Activated CD8-positive, alpha-beta T cell treated with anti-CD3 and anti-CD28 coated beads, Interleukin-2, amount 10 ng/mL, durations not matched to agents 7 days and 5 days (primary cell): Measurements from ENCODE around the gene RGPD6. TPM values are rescaled to one million over a fixed set of nuclear protein-coding genes. Genes with fewer than 3 reads are reported as not detected.
"Not testable (repeated sequence)": the region's sequence is repeated elsewhere in the genome, so short reads cannot be mapped to it uniquely, and the experiment has no call there.

Experiments used
- ATAC-seq: fragments of 150-1000 bp; cut with Tn5 transposase; one replicate; pipeline ENCODE4 v1.10.0; 2021; ENCODE audit warnings: moderate library complexity
- CTCF ChIA-PET: fragments of 350-600 bp; sonication (Branson Sonifier 250); formaldehyde crosslinking; loops from one replicate; lab custom pipeline; 2021; ENCODE audit warnings: antibody characterized with exemption; lab: Charles Lee
- POLR2A ChIA-PET: fragments of 350-600 bp; sonication (Branson Sonifier 250); formaldehyde crosslinking; loops from one replicate; lab custom pipeline; 2021; ENCODE audit warnings: antibody characterized with exemption; lab: Charles Lee
- DNase-seq: peaks from one replicate; pipeline ENCODE4 v3.0.0-alpha.2; 2020
- H3K27ac Mint-ChIP-seq: one replicate; pipeline ENCODE4 v1.8.0; 2021; ENCODE audit warnings: mild to moderate bottlenecking, mixed read lengths
- H3K27me3 Mint-ChIP-seq: one replicate; pipeline ENCODE4 v1.8.0; 2021; ENCODE audit warnings: low read depth, mixed read lengths
- H3K36me3 Mint-ChIP-seq: one replicate; pipeline ENCODE4 v1.8.0; 2021; ENCODE audit warnings: low read depth, mixed read lengths
- H3K4me1 Mint-ChIP-seq: one replicate; pipeline ENCODE4 v1.8.0; 2021; ENCODE audit warnings: low read depth, mixed read lengths
- H3K4me3 Mint-ChIP-seq: one replicate; pipeline ENCODE4 v1.8.0; 2021; ENCODE audit warnings: mild to moderate bottlenecking, mixed read lengths
- H3K9me3 Mint-ChIP-seq: one replicate; pipeline ENCODE4 v1.8.0; 2022; ENCODE audit warnings: mixed read lengths; ENCODE audit not compliant: insufficient read depth
- total RNA-seq, 2 experiments: library from RNA; stranded (reverse); gene quantifications; one replicate each; pipeline ENCODE4 v1.2.3, GENCODE V29; 2021

Gene RGPD6
- total RNA-seq, 2 experiments from 2014 or later = 7.0 to 9.4 TPM

DNA sequence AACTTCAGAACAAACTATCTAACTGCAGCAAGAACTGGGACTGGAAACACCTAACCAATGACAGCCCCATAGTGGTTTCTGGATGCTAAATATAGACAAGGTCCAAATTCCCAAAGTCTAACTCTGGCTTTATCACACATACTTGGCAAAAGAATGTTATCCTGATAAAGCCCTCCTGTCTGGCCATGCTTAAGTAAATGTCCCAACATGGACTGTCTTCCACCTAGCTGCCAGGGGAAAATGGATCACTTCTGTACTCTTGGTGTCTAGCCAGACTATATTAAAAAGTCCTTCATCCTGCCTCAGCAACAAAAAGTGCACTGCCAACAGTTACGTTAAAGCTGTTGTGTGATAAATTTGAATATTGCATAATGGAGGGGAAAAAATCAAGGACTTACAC is 11.5 kb upstream of the RGPD6 start:
- H3K27me3 Mint-ChIP-seq, H3K4me1 Mint-ChIP-seq, H3K9me3 Mint-ChIP-seq, H3K4me3 Mint-ChIP-seq, DNase-seq, H3K36me3 Mint-ChIP-seq, POLR2A ChIA-PET, CTCF ChIA-PET, H3K27ac Mint-ChIP-seq, ATAC-seq: not testable (repeated sequence)

DNA sequence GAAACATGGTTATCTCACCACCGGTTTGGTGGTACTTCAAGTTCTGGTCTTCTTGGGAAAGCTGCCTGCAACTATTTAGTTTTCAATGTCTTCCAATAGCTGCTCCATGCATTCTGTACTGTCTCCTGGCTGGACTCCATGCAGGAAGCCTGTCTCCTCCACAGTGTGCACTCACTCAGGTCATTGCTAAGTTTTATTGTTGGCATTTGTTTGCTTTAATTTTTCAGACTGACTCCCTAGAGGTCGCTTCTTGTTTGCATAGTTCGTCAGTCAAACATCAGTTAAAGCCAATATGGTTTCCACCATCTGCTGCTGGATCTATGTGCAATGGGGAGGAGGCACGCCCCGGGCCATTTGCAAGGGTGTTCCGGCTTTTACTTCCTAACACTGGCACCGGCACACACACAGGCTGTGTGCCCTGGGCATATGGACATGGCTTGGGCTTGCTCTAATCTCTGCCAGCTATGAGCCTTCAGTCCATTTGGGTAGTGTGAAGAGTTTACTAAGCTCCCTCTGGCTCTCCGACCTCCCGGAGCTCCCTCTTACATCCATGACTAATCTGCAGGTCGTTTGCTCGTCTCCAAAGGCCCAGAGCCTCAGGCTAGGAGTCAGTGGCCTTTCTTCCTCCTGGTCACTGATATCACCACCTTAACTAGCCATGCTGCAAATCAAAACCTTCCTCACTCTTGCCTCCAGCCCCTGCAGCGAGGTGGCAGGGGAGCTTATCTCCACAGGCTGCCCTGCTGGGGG is 2.4 kb upstream of the RGPD6 start:
- H3K9me3 Mint-ChIP-seq, H3K36me3 Mint-ChIP-seq, H3K4me1 Mint-ChIP-seq, CTCF ChIA-PET, ATAC-seq, H3K27me3 Mint-ChIP-seq, H3K4me3 Mint-ChIP-seq, H3K27ac Mint-ChIP-seq, POLR2A ChIA-PET, DNase-seq: not testable (repeated sequence)

DNA sequence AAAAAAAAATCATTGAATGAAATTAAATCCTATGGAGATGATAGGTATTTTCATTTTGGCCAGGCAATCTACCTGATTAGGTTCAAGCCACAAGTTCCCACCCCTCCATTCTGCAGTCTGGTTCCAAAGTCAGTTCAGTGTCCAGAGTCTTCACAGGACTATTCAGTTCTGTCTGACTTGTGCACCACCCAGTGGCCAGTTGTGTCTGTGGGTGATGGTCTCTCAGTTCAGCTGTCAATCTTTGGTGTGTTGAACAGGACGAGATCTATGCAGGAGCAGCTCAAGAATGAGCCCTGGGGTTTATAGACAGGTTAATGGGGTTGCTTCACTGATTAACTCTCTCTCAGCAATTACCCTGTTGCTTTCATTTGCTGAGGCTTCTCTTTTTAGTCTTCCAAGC is 1.4 kb upstream of the RGPD6 start:
- ATAC-seq, CTCF ChIA-PET: not testable (repeated sequence)

DNA sequence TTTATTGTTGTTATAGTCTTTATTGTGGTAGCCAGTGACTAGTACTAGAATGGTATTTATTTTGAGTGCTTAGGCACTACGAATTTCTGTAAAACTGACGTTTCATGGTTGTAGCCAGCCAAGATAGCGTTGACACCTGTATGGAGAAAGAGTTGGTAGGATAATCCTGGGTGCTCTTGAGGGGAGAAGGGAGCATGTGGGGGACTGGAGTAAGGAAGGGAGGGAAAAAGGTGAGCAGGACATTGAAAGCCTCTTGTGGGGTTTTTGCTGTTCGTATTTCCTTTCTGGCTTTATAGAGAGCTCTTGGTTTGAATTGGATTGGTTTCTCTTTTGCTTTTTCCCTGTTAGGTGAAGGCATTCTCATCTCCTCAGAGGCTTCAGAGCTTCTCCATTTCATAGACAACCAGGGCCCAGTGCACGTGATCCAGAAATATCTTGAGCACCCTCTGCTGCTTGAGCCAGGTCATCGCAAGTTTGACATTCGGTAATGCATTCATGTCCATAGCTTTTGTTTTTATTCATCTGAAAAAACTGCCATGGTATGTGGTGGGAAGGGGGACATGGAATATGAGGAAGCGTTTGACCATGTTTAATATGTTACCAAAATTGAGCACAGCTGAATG is 77.2 kb downstream of the RGPD6 start:
- POLR2A ChIA-PET, H3K27me3 Mint-ChIP-seq, H3K9me3 Mint-ChIP-seq, H3K36me3 Mint-ChIP-seq, H3K4me3 Mint-ChIP-seq, CTCF ChIA-PET, H3K27ac Mint-ChIP-seq, H3K4me1 Mint-ChIP-seq, DNase-seq: not testable (repeated sequence)
- peak; percentile 79 for ATAC-seq

More for the DNA sequence above, 1.4 kb upstream of the RGPD6 start:
- H3K4me1 Mint-ChIP-seq, H3K27me3 Mint-ChIP-seq, POLR2A ChIA-PET, DNase-seq, H3K9me3 Mint-ChIP-seq, H3K36me3 Mint-ChIP-seq, H3K4me3 Mint-ChIP-seq, H3K27ac Mint-ChIP-seq: not testable (repeated sequence)

DNA sequence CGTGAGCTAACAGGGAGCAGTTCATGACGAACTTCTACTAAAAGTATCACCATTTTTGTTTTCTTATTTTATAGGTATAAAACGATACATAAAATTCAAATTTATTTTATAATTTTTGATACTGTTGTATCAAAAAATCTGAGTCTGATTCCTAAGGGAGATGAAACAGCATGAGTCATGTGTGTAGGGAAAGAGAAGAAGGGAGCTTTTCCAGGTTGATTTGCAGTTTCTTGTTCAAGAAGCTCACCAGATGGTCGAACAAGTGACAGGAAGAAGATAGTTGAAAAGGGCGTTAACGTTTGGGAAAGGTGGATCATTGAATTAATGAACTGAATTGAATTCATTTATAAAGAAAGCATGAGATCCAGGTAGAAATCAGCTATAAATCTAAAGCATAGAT is 81.0 kb downstream of the RGPD6 start:
- H3K4me3 Mint-ChIP-seq, H3K27ac Mint-ChIP-seq, ATAC-seq, POLR2A ChIA-PET, H3K9me3 Mint-ChIP-seq, CTCF ChIA-PET, H3K27me3 Mint-ChIP-seq, DNase-seq, H3K36me3 Mint-ChIP-seq, H3K4me1 Mint-ChIP-seq: not testable (repeated sequence)

DNA sequence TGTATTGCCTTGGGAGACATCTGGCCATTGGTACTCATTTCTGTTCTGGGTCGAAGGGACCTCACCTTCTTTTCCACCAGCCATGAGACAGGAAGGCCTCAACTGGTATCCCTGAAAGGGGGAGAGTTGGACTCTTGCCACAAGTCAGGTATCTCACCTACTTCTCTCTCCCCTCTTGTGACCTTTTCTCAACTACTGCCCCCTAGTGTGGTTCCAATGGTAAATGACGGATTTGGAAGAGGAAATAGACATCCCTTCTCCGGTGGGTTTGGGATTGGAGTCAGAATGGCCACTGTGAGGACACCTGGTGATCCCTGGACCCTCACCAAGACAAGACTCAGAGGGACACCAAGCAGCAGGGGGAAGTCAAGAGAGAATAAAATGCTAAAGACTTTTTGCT is 82.5 kb downstream of the RGPD6 start:
- DNase-seq, H3K27ac Mint-ChIP-seq, H3K9me3 Mint-ChIP-seq, H3K4me3 Mint-ChIP-seq, POLR2A ChIA-PET, H3K36me3 Mint-ChIP-seq, H3K27me3 Mint-ChIP-seq, CTCF ChIA-PET, H3K4me1 Mint-ChIP-seq, ATAC-seq: not testable (repeated sequence)

DNA sequence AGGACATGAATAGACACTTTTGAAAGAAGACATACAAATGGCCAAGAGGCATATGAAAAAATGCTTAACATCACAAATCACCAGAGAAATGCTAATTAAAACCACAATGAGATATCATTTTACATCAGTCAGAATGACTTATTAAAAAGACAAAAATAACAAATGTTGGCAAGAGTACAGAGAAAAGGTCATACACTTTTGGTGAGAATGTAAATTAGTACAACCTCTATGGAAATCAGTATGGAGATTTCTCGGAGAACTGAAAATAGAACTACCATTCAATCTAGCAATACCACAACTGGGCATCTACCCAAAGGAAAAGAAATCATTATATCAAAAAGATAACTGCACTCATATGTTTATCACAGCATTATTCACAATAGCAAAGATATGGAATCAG is 88.0 kb downstream of the RGPD6 start:
- H3K36me3 Mint-ChIP-seq, H3K27ac Mint-ChIP-seq, H3K4me3 Mint-ChIP-seq, H3K9me3 Mint-ChIP-seq, CTCF ChIA-PET, H3K4me1 Mint-ChIP-seq, ATAC-seq, DNase-seq, H3K27me3 Mint-ChIP-seq, POLR2A ChIA-PET: not testable (repeated sequence)

DNA sequence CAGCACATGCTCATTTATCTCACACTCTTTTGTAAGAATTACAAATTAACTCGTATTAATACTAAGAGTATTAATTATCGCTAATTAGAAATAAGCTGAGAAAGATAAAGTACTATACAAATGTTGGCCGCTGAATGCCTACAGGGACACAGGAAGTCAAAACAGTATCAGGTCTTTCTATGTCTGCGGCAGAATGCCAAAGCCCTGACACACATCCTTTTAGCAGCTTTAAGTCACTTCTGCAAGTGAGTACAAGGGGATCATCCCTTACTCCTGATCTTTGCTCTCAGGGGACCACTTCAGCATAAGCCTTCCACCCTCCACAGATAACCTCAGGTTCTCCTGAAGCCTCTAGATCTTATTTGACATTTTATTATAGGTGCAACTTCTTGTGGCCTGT is 94.3 kb downstream of the RGPD6 start:
- H3K4me3 Mint-ChIP-seq, CTCF ChIA-PET, H3K4me1 Mint-ChIP-seq, POLR2A ChIA-PET, H3K9me3 Mint-ChIP-seq, H3K27ac Mint-ChIP-seq, DNase-seq, ATAC-seq, H3K27me3 Mint-ChIP-seq, H3K36me3 Mint-ChIP-seq: not testable (repeated sequence)

DNA sequence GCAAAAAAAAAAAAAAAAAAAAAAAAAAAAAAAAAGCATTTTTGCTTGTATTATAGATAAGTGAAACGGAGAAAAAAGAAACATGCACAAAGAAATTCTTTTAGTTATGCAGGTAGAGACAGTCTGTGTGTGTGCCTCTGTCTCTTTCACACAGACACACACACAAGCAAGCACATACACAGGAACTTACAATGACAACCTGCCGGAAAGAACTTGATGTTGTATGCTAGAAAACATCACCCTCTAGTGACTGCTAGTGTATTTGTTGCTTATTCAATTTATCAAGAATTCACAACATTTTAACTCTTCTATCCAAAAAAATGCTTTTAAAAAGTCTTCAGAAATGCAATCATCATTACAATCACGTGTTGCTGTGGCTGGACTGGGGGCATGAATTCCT is 95.8 kb downstream of the RGPD6 start:
- H3K4me3 Mint-ChIP-seq, H3K27me3 Mint-ChIP-seq, DNase-seq, H3K9me3 Mint-ChIP-seq, H3K27ac Mint-ChIP-seq, H3K4me1 Mint-ChIP-seq, POLR2A ChIA-PET, CTCF ChIA-PET, H3K36me3 Mint-ChIP-seq: not testable (repeated sequence)
- ATAC-seq = peak; percentile 61

DNA sequence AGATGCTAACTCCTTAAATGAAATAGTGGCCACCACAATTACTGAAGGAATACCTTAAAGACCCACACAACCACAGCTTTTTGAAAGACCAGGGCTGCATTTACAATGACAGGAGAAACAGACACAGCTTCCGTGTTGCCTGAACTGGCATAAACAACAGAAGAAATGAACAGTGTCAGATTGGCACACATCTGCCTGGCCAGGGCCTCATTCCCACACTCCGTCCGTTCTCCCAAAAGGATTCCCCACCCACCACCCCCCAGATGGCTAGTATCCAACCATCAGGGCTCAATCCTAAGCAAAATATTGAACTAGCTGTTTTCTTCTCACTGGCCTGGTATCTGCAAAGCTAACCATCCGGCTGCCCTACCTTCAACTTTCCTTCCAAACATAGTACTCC is 96.9 kb downstream of the RGPD6 start:
- H3K9me3 Mint-ChIP-seq, H3K4me1 Mint-ChIP-seq, H3K36me3 Mint-ChIP-seq, DNase-seq, POLR2A ChIA-PET, H3K27me3 Mint-ChIP-seq, H3K27ac Mint-ChIP-seq, CTCF ChIA-PET, ATAC-seq, H3K4me3 Mint-ChIP-seq: not testable (repeated sequence)

DNA sequence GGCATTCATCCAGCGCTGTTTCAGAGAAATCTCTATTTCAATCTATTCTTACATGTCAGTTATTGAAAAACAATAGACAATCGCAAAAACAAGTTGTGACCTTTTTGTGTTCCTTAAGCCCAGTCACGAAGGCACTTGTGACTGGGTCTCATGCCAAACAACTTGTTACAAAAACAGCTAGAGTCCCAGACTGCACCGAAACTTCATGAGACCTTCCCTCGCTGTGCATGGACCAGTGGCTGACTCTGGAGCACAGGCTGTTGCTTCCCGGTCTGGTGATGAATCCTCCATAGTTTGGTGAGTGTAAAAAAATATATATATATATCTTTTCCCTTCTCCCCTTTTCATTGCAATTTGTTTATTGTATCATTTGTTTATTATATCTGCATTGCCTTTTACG is 99.7 kb downstream of the RGPD6 start:
- H3K27me3 Mint-ChIP-seq, POLR2A ChIA-PET, H3K4me1 Mint-ChIP-seq, DNase-seq, H3K4me3 Mint-ChIP-seq, CTCF ChIA-PET, H3K9me3 Mint-ChIP-seq, H3K36me3 Mint-ChIP-seq, ATAC-seq, H3K27ac Mint-ChIP-seq: not testable (repeated sequence)

DNA sequence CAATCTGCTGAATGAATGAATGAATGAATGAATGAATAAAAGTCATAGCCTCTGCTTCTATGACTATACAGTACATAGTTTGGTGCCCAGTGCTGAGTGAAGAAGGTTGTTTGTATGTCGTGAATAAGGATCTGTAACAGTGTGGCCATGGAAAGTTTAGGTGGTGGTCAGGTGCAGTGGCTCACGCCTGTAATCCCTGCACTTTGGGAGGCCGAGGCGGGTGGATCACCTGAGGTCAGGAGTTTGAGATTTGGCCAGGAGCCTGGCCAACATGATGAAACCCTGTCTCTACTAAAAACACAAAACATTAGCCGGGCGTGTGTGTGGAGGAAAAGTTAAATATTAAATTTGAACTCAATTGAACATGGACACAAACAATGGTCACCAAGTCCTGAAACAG is 100.1 kb downstream of the RGPD6 start:
- not testable (repeated sequence) for H3K36me3 Mint-ChIP-seq, H3K27me3 Mint-ChIP-seq, H3K27ac Mint-ChIP-seq

More for the DNA sequence above, 100.1 kb downstream of the RGPD6 start:
- H3K4me3 Mint-ChIP-seq, CTCF ChIA-PET, DNase-seq, H3K4me1 Mint-ChIP-seq, H3K9me3 Mint-ChIP-seq, POLR2A ChIA-PET, ATAC-seq: not testable (repeated sequence)
